ENCODE measurements around the gene SINHCAF.

SINHCAF gene

GRCh38 chr12:31317471-31318395, 8.2 kb downstream of the SINHCAF start:
- TF ChIP-seq CTCF (IDR thresholded peaks at IDR 0.05): no peak

- TF ChIP-seq CTCF (IDR thresholded peaks at IDR 0.05): no peak
Observed at GRCh38 chr12:31316891-31317290, 9.1 kb downstream of the SINHCAF start.

- TF ChIP-seq CTCF (IDR thresholded peaks at IDR 0.05): no peak
Observed at GRCh38 chr12:31315784-31316465, 10.0 kb downstream of the SINHCAF start.

GRCh38 chr12:31315044-31315715, 10.8 kb downstream of the SINHCAF start:
- no peak for TF ChIP-seq CTCF (IDR thresholded peaks at IDR 0.05)

- no peak for TF ChIP-seq CTCF (IDR thresholded peaks at IDR 0.05)
Observed at GRCh38 chr12:31312431-31312830, 13.5 kb downstream of the SINHCAF start.

GRCh38 chr12:31311634-31312258, 14.2 kb downstream of the SINHCAF start:
- no peak for TF ChIP-seq CTCF (IDR thresholded peaks at IDR 0.05)

GRCh38 chr12:31310488-31310887, 15.5 kb downstream of the SINHCAF start:
- no peak for TF ChIP-seq CTCF (IDR thresholded peaks at IDR 0.05)
